Spinal cord (tissue), 10 donors: ENCODE results near the gene KCNH1. TPM values are rescaled to one million over a fixed set of nuclear protein-coding genes. Genes with fewer than 3 reads are reported as not detected.

Experiments used
- DNase-seq, 6 donors: peaks; one replicate each; pipeline versions ENCODE4 v3.0.0 to v3.0.0-alpha.2; 2013 to 2015; ENCODE audit warnings: low spot score in 6 of 6, low read depth in 4 of 6
- H3K27ac ChIP-seq: one replicate; pipeline ENCODE4 v1.5.1; 2013; ENCODE audit warnings: low read depth, low read length, control low read depth
- H3K27me3 ChIP-seq: one replicate; pipeline ENCODE4 v1.6.1; 2013; ENCODE audit warnings: low read length; ENCODE audit not compliant: control insufficient read depth, insufficient read depth
- H3K36me3 ChIP-seq: one replicate; pipeline ENCODE4 v1.6.1; 2013; ENCODE audit warnings: low read length; ENCODE audit not compliant: control insufficient read depth, insufficient read depth
- H3K4me1 ChIP-seq: one replicate; pipeline ENCODE4 v1.6.1; 2013; ENCODE audit warnings: low read length; ENCODE audit not compliant: control insufficient read depth, insufficient read depth
- H3K4me3 ChIP-seq: one replicate; pipeline ENCODE4 v1.5.1; 2013; ENCODE audit warnings: low read depth, low read length, control low read depth
- H3K9me3 ChIP-seq: one replicate; pipeline ENCODE4 v1.6.1; 2013; ENCODE audit warnings: low read length; ENCODE audit not compliant: control insufficient read depth, insufficient read depth
- WGBS: methylation state at CpG from one replicate; pipeline ENCODE4 v1.1.5; 2013; ENCODE audit warnings: missing lambda C conversion rate; ENCODE audit not compliant: insufficient coverage; 5-methylcytosine and 5-hydroxymethylcytosine counted together
- polyA plus RNA-seq, 2 donors: library from polyadenylated mRNA; unstranded; fragments of 120-200 nt; gene quantifications; one replicate each; pipeline ENCODE4 v1.2.1, GENCODE V29; 2013; ENCODE audit not compliant: insufficient read length in 2 of 2
- total RNA-seq, 2 donors: library from RNA; depleted of rRNA in 1 of 2; stranded (reverse); fragments of 120-200 nt in 1 of 2; fragments of >200 nt in 1 of 2; gene quantifications; one replicate each; pipeline versions ENCODE4 v1.2.3 to v1.2.4, GENCODE V29; 2013 to 2014
- donor health status: healthy.

KCNH1 gene
- total and polyA plus RNA-seq, 4 donors: 2.6 to 8.6 (median 3.8) TPM

DNA sequence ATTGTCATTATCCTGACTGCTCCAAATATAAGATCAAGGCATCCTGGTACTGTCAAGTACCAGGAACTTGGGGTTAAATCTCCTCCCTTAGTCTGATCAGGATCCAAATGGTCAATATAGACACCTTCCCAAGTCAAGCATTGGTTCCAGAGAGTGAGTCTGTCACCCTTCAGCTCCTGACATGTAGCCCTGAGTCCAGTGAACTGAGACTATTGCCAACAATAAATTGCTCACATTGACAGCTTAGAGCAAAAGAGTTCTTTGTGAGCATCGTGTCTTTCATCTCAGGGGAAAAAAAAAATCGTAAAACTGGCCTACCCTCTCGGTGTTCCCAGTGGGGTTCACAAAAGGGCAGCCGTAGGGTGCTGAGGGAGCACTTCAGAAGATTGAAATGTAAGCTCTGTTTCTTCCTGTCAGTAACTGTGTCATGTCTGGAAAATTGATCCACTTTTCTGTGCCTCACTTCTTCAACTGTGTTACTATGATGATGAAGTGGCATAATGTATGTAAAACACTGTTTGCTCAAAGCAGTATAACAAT is 228.5 kb downstream of the KCNH1 start:
- Histone ChIP-seq H3K9me3 (no peaks in the 10 kb centered on the region), H3K27ac (no peak overlapping the region), H3K27me3 (no peaks in the 10 kb centered on the region), H3K4me1 (peaks cover 5% of the 10 kb centered on the region), H3K36me3 (no peaks in the 10 kb centered on the region), H3K4me3 (no peak overlapping the region)
- no peak for DNase-seq
- WGBS: 15% methylated on average over 4 of the region's 4 CpGs

DNA sequence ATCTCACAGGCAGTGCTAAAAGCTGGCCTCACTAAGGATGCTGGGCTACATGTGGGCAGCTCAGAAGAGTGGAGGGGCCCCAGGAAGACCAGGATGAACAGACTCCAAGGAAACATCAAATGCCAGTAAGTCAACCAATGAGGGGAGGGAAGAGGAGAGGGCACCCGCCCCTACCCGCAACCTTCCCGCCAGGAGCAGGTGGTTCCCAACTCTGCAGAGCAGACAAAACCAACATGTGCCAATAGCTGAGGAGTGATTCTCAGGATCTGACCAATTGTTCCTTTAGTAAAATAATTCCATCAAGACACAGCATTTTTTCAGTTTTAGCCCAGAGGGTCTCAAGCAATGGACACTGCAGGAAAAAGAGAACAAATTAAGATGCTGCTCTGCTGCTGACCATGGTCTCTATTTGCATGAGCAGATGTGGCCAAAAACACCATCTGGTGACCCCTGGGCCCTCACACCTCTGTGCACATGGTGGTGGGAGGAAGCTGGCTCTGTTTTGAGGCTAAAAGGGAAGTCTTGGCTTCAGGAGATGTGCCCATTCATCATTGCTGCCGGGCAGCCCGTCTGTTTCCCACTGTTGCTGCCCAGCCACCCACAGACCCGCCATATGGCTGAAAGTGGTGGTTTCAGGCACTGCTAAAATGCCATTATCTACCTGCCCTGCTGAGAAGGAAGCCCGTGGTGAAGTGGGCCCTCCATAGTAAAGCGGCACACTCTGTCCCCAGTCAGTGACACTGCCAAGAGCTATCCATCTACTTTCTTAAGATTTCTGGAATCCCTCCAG is 231.8 kb downstream of the KCNH1 start:
- 41% methylated on average over 6 of the region's 8 CpGs for WGBS

DNA sequence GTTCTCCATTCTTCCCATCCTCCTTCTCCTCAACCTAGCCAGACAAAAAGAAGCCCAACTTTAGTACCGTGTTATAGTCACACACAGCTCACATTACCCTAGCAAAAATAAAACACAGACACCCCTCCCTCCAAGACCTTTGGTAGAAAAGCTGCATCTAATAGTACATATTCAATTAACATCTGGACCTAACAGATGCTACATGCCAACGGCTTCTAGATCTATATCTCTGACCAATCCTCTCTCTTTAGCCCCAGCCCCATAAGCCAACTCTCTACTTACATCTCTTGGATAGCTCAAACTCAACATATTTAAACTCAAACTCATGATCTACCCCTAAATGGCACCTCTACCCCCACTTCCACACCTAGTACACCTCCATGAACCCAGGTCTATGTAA is 233.1 kb downstream of the KCNH1 start:
- H3K4me3 ChIP-seq: no peak overlapping the region
- no peaks in the 10 kb centered on the region for H3K27me3 ChIP-seq
- H3K9me3 ChIP-seq: no peaks in the 10 kb centered on the region
- H3K27ac ChIP-seq: no peak overlapping the region
- H3K4me1 ChIP-seq: no peaks in the 10 kb centered on the region
- H3K36me3 ChIP-seq: no peaks in the 10 kb centered on the region
- WGBS: 65% methylated on average over 2 of the region's 2 CpGs
- no peak for DNase-seq

More for the DNA sequence above, 231.8 kb downstream of the KCNH1 start:
- Histone ChIP-seq H3K9me3 (no peaks in the 10 kb centered on the region), H3K4me3 (no peak overlapping the region), H3K36me3 (no peaks in the 10 kb centered on the region), H3K27me3 (no peaks in the 10 kb centered on the region), H3K27ac (no peak overlapping the region), H3K4me1 (no peaks in the 10 kb centered on the region)
- peak in 2 of 6 donors; percentile 13 to 40 for DNase-seq

DNA sequence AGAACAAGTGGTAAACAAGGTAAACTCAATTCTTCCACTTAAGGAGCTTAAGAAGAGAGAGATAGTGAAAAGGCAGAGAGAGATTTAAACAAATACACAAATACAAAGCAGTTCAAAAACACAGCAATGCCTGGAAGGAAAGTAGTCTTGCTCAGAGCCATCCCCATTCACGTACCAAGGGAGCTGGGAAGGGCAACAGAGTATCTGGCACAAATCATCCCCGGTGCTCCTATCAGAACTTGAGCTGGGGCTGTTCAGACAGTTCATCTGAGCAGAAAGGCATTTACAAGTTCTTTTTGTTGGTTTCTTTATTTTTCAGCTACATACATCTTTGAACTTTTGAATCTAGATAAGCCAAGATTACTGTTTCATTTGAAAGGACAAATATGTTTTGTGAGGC is 233.9 kb downstream of the KCNH1 start:
- no peaks in the 10 kb centered on the region for H3K27me3 ChIP-seq
- H3K36me3 ChIP-seq: no peaks in the 10 kb centered on the region
- no peak overlapping the region for H3K4me3 ChIP-seq
- no peaks in the 10 kb centered on the region for H3K4me1 ChIP-seq
- no peaks in the 10 kb centered on the region for H3K9me3 ChIP-seq
- DNase-seq: no peak
- 80% methylated on average over 2 of the region's 2 CpGs for WGBS
- no peak overlapping the region for H3K27ac ChIP-seq

DNA sequence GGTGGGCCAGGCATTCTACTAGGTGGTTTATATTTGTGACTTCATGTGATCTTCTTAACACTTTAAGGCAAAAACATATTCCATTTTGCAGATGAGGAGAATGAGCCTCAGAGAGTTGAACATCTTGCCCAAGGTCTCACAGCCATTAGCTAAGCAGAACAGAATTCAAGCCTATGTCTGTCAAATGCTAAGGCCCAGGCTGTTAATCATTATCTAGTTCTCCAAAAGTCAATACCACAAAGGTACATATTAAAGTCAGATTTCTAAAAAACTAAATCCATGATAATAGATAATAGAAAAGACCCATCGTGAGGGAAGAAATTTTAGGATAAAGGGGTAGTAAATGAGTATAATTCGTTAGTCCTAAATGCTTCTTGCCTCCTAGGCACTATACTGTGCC is 234.3 kb downstream of the KCNH1 start:
- Histone ChIP-seq H3K4me1 (no peaks in the 10 kb centered on the region), H3K4me3 (no peak overlapping the region), H3K9me3 (no peaks in the 10 kb centered on the region), H3K27me3 (no peaks in the 10 kb centered on the region), H3K36me3 (no peaks in the 10 kb centered on the region), H3K27ac (no peak overlapping the region)
- no CpG with 5 or more reads among the region's 2 CpGs for WGBS
- no peak for DNase-seq

DNA sequence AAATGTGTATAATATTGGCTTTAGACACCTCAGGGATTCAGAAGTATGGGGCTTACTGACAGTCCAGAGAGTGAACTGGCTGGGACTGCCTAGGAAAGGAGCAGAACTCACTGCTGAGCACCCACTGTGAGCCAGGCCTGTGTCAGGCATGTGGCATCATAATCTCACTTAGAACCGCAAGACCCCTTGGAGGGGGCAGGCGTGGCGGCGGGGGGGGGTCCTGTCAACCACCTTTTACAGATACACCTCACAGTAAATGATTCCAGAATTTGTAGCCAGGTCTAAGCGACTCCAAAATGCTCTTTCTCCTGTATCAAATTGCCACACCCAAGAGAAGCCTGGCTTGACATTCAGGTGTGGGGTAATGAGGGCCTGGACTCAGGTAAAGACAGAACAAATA is 235.5 kb downstream of the KCNH1 start:
- Histone ChIP-seq H3K9me3 (no peaks in the 10 kb centered on the region), H3K27me3 (no peaks in the 10 kb centered on the region), H3K4me3 (no peak overlapping the region), H3K36me3 (no peaks in the 10 kb centered on the region), H3K4me1 (no peaks in the 10 kb centered on the region), H3K27ac (no peak overlapping the region)
- 93% methylated on average over 4 of the region's 5 CpGs for WGBS
- DNase-seq: no peak

DNA sequence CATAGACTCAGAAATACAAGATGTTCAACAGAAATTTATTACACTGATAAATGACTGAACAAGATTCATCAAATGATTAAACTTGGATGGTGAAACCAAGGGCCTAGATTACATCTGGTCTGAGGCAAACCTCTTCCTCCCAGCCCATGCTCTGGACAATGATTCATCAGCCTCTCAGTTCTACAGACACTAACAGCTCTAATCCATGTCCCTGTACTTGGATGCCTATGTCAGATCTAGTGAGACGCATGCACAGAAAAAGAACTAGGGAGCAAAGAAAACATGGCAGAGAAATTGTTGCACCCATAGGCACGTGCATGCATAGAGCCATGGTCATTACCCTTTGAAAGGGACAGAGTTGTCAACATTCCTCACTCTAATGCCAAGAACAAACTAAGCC is 250.1 kb downstream of the KCNH1 start:
- Histone ChIP-seq H3K9me3 (no peaks in the 10 kb centered on the region), H3K36me3 (no peaks in the 10 kb centered on the region), H3K4me1 (no peaks in the 10 kb centered on the region), H3K27ac (no peak overlapping the region), H3K4me3 (no peak overlapping the region), H3K27me3 (no peaks in the 10 kb centered on the region)
- 60% methylated on average over 2 of the region's 2 CpGs for WGBS
- DNase-seq: no peak

DNA sequence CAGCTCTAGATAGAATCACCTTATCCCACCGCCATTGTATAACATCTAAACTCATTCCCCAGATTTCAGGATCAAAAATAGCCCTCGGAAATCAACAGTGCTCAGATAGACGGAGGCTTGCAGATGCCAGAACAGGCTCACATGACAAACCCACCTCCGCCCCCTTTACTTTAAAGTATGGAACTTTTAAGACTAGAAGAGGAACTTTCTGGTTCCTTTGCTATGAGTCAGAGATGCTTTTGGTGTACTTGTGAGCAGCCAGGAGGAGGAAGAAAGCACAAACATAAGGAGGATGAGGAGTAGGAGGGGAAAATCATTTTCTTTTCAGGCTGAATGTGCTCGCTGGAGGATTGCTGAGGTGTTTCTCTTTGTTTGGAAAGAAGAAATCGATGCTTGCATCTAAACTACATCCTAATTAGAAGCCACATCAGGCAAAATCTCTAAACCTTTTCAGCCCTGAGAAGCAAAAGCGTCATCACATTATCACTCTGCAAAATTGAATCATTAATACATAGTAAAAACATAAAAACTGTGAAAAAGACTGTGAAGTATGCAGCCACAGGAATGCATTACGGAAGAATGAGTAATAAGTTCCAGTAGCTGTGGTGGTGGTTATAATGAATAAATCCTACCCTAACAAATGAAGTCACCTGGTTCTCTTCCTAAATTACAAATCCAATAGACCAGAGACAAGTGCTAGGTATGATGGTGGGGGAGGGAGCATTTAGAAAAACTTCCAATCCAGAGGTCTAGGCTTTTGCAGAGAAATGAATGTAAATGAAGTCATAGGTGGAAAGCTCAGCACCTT is 251.3 kb downstream of the KCNH1 start:
- H3K9me3 ChIP-seq: peaks cover 5% of the 10 kb centered on the region
- no peak overlapping the region for H3K4me3 ChIP-seq
- 80% methylated on average over 1 of the region's 8 CpGs for WGBS
- H3K27ac ChIP-seq: no peak overlapping the region
- H3K36me3 ChIP-seq: no peaks in the 10 kb centered on the region
- no peaks in the 10 kb centered on the region for H3K4me1 ChIP-seq
- no peaks in the 10 kb centered on the region for H3K27me3 ChIP-seq
- peak in 1 of 6 donors; percentile 27 for DNase-seq

DNA sequence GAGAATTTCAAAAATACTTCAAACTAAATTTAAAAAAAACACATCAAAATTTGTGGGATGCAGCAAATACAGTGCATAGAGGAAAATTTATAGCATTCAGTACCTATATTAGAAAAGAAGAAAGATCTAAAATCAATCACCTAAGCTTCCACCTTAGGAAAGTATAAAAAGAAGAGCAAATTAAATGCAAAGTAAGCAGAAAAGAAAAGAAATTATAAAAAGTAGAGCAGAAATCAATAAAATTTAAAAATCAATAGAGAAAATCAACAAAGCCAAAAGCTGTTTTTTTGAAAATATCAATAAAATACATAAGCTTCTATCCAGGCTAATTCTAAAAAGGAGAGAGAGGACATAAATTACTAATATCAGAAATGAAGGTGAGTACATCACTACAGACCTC is 255.4 kb downstream of the KCNH1 start:
- no peaks in the 10 kb centered on the region for H3K27me3 ChIP-seq
- no peaks in the 10 kb centered on the region for H3K4me1 ChIP-seq
- DNase-seq: no peak
- H3K27ac ChIP-seq: no peak overlapping the region
- H3K4me3 ChIP-seq: no peak overlapping the region
- H3K9me3 ChIP-seq: peaks cover 5% of the 10 kb centered on the region
- no peaks in the 10 kb centered on the region for H3K36me3 ChIP-seq
